OCI-LY3 (cell line): ENCODE results near the gene VMP1.

Source experiments
- H2AFZ ChIP-seq: fragments of 200-600, 300-600 bp; shearing (Covaris generic); 2 replicates; pipeline ENCODE4 v1.6.0; 2014; ENCODE audit warnings: antibody characterized with exemption, low read depth, low read length
- H3K27ac ChIP-seq: fragments of 200-600, 300-600 bp; sonication (generic); 2 replicates; pipeline ENCODE4 v1.5.1; 2014; ENCODE audit warnings: mild to moderate bottlenecking, low read length, moderate library complexity, mixed read lengths
- H3K27me3 ChIP-seq: fragments of 200-600, 300-600 bp; sonication (generic); 2 replicates; pipeline ENCODE4 v1.6.1; 2014; ENCODE audit warnings: low read depth, low read length, mixed read lengths
- H3K36me3 ChIP-seq: fragments of 200-600, 300-600 bp; sonication (generic); replicated peaks from 2 replicates; pipeline ENCODE3; 2014; ENCODE audit warnings: low read depth, low read length, mixed read lengths
- H3K4me1 ChIP-seq: fragments of 300-600, 200-600 bp; sonication (generic); 2 replicates; pipeline ENCODE4 v1.6.1; 2014; ENCODE audit warnings: low read length, mixed read lengths
- H3K4me2 ChIP-seq: fragments of 200-600, 300-600 bp; sonication (generic); 2 replicates; pipeline ENCODE4 v1.6.1; 2014; ENCODE audit warnings: low read length, mixed read lengths
- H3K4me3 ChIP-seq: fragments of 300-600, 200-600 bp; sonication (generic); 2 replicates; pipeline ENCODE4 v1.5.1; 2014; ENCODE audit warnings: antibody characterized with exemption, mild to moderate bottlenecking, low read length, moderate library complexity
- H3K79me2 ChIP-seq: fragments of 300-600, 200-600 bp; shearing (Covaris generic); 2 replicates; pipeline ENCODE4 v1.6.1; 2014; ENCODE audit warnings: mild to moderate bottlenecking, low read length, mixed read lengths
- H3K9ac ChIP-seq: fragments of 300-600, 200-600 bp; shearing (Covaris generic); 2 replicates; pipeline ENCODE4 v1.6.0; 2014; ENCODE audit warnings: mild to moderate bottlenecking, low read length, moderate library complexity
- H3K9me3 ChIP-seq: fragments of 200-600, 300-600 bp; shearing (Covaris generic); 2 replicates; pipeline ENCODE4 v1.6.1; 2014; ENCODE audit warnings: low read length, mixed read lengths; ENCODE audit not compliant: insufficient read depth
- H4K20me1 ChIP-seq: fragments of 200-600, 300-600 bp; sonication (generic); 2 replicates; pipeline ENCODE4 v1.6.1; 2016; ENCODE audit warnings: low read length, mixed read lengths; ENCODE audit not compliant: insufficient read depth
- EZH2phosphoT487 ChIP-seq: fragments of 200-600 bp; shearing (Covaris generic); IDR thresholded peaks from 2 replicates; pipeline ENCODE4 v1.6.1; 2018; ENCODE audit warnings: antibody characterized with exemption, mixed run types, low read depth
- TF ChIP-seq, protein P1 (sequence below): fragments of 200-600, 300-600 bp; sonication (generic); IDR thresholded peaks from 2 replicates; pipeline ENCODE4 v1.5.1; 2014; ENCODE audit warnings: antibody characterized with exemption, low read length, low read depth

Gene VMP1

DNA sequence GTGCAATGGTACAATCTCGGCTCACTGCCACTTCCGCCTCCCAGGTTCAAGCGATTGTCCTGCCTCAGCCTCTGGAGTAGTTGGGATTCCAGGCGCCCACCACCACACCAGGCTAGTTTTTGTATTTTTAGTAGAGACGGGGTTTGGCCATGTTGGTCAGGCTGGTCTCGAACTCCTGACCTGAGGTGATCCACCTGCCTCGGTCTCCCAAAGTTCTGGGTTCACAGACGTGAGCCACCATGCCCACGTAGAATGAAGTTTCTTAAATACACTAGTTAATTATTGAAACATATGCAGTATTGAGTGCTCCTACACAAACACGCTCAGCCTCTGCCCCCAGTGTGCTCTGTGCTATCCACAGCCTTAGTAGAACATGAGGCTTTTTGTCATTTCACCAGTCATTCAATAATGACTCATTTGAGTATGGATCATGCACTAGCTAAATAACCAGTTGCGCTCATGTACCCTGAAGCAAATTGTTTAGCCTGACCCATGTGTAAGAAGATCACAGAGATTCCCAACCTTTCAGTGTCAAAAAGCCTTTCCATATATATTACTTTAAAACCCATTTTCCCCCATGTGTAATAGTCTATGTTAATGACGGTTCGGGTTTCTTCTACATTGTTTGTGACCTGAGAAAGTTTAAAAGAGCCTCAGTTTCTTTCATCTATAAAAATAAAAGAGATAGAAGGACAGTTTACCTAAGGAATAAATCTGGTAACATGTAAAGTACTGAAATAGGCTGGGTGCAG, 135.6 kb downstream of the VMP1 start:
- Histone ChIP-seq H3K9me3 (no peaks in the 10 kb centered on the region), H3K27me3 (peaks cover 13% of the 10 kb centered on the region; the same call in 1 of the 2 replicates), H4K20me1 (peaks cover 29% of the 10 kb centered on the region), H3K79me2 (peaks cover 42% of the 10 kb centered on the region), H3K9ac (peak overlapping the region; percentile 99), H3K4me3 (no peak overlapping the region), H3K27ac (peak overlapping the region; percentile 99), H3K36me3 (peaks cover 35% of the 10 kb centered on the region), H3K4me1 (peaks cover 59% of the 10 kb centered on the region), H3K4me2 (peak overlapping the region; percentile 8), H2AFZ (no peak overlapping the region)
- TF ChIP-seq EZH2phosphoT487 = no peak
- TF ChIP-seq, protein P1, sequence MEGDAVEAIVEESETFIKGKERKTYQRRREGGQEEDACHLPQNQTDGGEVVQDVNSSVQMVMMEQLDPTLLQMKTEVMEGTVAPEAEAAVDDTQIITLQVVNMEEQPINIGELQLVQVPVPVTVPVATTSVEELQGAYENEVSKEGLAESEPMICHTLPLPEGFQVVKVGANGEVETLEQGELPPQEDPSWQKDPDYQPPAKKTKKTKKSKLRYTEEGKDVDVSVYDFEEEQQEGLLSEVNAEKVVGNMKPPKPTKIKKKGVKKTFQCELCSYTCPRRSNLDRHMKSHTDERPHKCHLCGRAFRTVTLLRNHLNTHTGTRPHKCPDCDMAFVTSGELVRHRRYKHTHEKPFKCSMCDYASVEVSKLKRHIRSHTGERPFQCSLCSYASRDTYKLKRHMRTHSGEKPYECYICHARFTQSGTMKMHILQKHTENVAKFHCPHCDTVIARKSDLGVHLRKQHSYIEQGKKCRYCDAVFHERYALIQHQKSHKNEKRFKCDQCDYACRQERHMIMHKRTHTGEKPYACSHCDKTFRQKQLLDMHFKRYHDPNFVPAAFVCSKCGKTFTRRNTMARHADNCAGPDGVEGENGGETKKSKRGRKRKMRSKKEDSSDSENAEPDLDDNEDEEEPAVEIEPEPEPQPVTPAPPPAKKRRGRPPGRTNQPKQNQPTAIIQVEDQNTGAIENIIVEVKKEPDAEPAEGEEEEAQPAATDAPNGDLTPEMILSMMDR = no peak

DNA sequence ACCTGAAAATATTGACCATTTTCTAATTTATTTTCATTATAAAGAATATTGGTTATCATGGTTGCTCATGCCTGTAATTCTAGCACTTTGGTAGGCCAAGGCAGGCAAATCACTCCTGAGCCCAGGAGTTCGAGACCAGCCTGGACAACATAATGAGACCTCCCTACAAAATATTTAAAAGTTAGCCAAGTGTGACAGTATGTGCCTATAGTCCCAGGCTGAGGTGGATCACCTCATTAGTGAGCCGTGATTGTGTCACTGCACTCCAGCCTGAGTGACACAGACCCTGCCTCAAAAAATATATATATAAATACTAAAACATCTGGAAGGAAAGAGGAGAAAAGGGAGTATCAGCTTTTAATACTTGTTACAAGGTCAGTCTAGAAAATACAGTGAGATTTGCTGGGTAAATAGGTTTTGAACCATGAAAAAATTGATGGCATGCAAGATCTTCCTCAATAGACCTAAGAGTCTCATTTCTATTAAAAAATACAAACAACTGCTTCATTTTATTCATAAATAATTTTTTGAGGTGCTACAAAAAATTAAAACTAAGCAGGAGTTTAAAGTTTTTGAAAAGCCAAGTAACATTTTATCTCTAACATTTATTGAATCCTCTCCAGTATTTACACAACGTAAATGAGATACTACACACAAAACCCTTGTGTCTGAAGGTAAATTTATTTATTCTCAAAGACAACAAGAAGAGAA, 137.6 kb downstream of the VMP1 start:
- Histone ChIP-seq H4K20me1 (peaks cover 11% of the 10 kb centered on the region), H3K4me1 (peaks cover 79% of the 10 kb centered on the region), H3K9ac (peak overlapping the region; percentile 88), H3K4me3 (peak overlapping the region; percentile 62), H3K79me2 (peaks cover 22% of the 10 kb centered on the region), H2AFZ (no peak overlapping the region), H3K27ac (peak overlapping the region; percentile 99), H3K4me2 (peak overlapping the region; percentile 75), H3K27me3 (no peaks in the 10 kb centered on the region), H3K36me3 (peaks cover 15% of the 10 kb centered on the region), H3K9me3 (no peaks in the 10 kb centered on the region)
- no peak for TF ChIP-seq EZH2phosphoT487
- TF ChIP-seq, protein P1 = no peak

DNA sequence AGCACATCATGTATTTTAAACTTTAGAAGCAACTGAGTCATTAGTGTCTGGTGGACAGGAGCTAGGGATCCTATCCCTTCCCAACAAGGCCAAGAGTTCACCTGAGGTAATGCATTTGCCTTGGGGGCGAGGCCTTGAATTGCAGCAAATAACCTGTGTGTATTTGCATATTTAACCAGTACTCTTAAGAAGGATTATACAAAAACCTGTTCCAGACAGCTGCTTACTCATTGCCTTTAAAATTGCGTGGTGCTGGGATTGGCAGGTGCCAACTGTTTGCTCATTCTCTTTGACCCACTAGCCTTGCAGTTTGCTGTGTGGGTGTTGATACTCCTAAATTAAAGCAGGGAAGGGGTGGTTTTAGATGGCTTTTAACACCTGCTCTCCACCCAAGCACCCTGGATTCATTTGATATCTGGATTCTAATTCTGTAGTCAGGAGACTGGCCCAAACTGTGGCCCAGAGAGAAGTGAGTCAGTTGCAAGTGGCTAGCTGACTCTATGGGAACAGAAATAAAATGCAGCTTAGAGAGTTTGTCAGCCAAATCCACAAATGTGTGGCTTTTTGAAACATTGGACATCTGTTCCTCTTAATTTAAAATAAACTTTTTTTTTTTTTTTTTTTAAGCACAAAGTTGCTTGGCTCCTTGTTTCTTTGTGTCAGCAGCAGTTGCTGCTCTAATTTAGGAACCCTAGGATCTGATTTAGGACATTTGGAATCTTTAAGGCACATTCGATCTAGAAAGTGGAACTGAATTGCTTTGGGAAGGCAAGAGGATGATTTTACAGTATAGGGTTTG, 138.3 kb downstream of the VMP1 start:
- TF ChIP-seq EZH2phosphoT487 = no peak
- TF ChIP-seq, protein P1 = no peak
- Histone ChIP-seq H3K9me3 (no peaks in the 10 kb centered on the region), H2AFZ (no peak overlapping the region), H3K4me3 (peak overlapping the region; percentile 62), H3K27ac (peak overlapping the region; percentile 99), H3K79me2 (peaks cover 15% of the 10 kb centered on the region), H3K4me2 (peak overlapping the region; percentile 75), H4K20me1 (peaks cover 4% of the 10 kb centered on the region), H3K4me1 (peaks cover 85% of the 10 kb centered on the region), H3K27me3 (no peaks in the 10 kb centered on the region), H3K36me3 (peaks cover 8% of the 10 kb centered on the region), H3K9ac (peak overlapping the region; percentile 88)
